Measurements from ENCODE around the gene TIAM1.

DNA sequence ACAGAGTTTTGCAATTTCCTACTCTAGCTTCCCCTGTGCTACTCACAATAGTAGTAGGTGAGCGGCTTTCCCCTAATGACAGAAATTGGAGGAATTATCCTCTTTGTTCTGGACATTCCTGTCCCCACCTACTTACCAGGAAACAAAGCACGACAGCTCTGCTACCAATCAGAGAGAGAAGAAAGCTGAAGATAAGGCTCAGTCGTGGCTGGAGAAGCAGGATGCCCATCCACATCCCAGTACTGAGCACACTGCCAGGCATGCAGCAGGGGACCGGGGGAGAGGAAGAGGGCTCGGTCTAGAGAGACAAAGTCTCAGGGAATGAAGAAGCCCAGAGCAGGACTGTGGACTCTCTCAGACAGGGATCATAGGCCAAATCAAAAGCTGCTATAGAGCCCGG is 171.7 kb downstream of the TIAM1 start:
- TF ChIP-seq, protein P1, sequence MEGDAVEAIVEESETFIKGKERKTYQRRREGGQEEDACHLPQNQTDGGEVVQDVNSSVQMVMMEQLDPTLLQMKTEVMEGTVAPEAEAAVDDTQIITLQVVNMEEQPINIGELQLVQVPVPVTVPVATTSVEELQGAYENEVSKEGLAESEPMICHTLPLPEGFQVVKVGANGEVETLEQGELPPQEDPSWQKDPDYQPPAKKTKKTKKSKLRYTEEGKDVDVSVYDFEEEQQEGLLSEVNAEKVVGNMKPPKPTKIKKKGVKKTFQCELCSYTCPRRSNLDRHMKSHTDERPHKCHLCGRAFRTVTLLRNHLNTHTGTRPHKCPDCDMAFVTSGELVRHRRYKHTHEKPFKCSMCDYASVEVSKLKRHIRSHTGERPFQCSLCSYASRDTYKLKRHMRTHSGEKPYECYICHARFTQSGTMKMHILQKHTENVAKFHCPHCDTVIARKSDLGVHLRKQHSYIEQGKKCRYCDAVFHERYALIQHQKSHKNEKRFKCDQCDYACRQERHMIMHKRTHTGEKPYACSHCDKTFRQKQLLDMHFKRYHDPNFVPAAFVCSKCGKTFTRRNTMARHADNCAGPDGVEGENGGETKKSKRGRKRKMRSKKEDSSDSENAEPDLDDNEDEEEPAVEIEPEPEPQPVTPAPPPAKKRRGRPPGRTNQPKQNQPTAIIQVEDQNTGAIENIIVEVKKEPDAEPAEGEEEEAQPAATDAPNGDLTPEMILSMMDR (conservative IDR thresholded peaks at IDR 0.05; ENCODE audit: low read length): no peak
- TF ChIP-seq EZH2phosphoT487 (IDR thresholded peaks at IDR 0.05; ENCODE audit: borderline replicate concordance, low read depth, low read length): no peak
